Mesodermal cell (in vitro differentiated cells): Measurements from ENCODE around the gene HTRA3.
A peak's percentile ranks its signal among the peaks of the same experiment; 100 is the strongest.

ENCODE experiments used
- H3K27ac ChIP-seq: 2 replicates; pipeline ENCODE4 v1.7.0; 2013; ENCODE audit warnings: mild to moderate bottlenecking, low read depth, low read length, moderate library complexity; ENCODE audit not compliant: severe bottlenecking
- H3K36me3 ChIP-seq: 2 replicates; pipeline ENCODE4 v1.7.1; 2013; ENCODE audit warnings: mild to moderate bottlenecking, low read length, moderate library complexity; ENCODE audit not compliant: control insufficient read depth, insufficient read depth
- H3K4me1 ChIP-seq: one replicate; pipeline ENCODE4 v1.7.1; 2013; ENCODE audit warnings: mild to moderate bottlenecking, low read length; ENCODE audit not compliant: insufficient read depth, control insufficient read depth, poor library complexity, severe bottlenecking
- H3K4me3 ChIP-seq: 2 replicates; pipeline ENCODE4 v1.7.0; 2013; ENCODE audit warnings: low read length, control low read depth, mild to moderate bottlenecking; ENCODE audit not compliant: insufficient read depth, poor library complexity, severe bottlenecking; ENCODE audit errors: extremely low read depth
- H3K9me3 ChIP-seq: 2 replicates; pipeline ENCODE4 v1.7.1; 2013; ENCODE audit warnings: mild to moderate bottlenecking, low read length, moderate library complexity; ENCODE audit not compliant: control insufficient read depth
- WGBS, 2 experiments: methylation state at CpG; one replicate each; pipeline ENCODE4 v1.1.5; 2013; ENCODE audit warnings: missing lambda C conversion rate in 2 of 2; ENCODE audit not compliant: insufficient coverage in 2 of 2; 5-methylcytosine and 5-hydroxymethylcytosine counted together

HTRA3 gene

GRCh38 chr4:8270912-8271815, 1.6 kb downstream of the HTRA3 start:
- Histone ChIP-seq H3K9me3 (no peaks in the 10 kb centered on the region), H3K36me3 (no peaks in the 10 kb centered on the region), H3K4me3 (peak overlapping the region; percentile 8), H3K27ac (no peak overlapping the region), H3K4me1 (peaks cover 44% of the 10 kb centered on the region)
- WGBS, 2 experiments, result 87 to 88% methylated on average over 25 to 27 of the region's 27 CpGs

GRCh38 chr4:8271821-8272220, 2.3 kb downstream of the HTRA3 start:
- H3K9me3 ChIP-seq, result no peaks in the 10 kb centered on the region
- WGBS, 2 experiments, result 97% methylated on average over 10 of the region's 10 CpGs
- no peak overlapping the region for H3K27ac ChIP-seq
- H3K4me3 ChIP-seq, result no peak overlapping the region
- H3K36me3 ChIP-seq, result no peaks in the 10 kb centered on the region
- peaks cover 41% of the 10 kb centered on the region for H3K4me1 ChIP-seq

GRCh38 chr4:8272472-8273428, 3.2 kb downstream of the HTRA3 start:
- peaks cover 39% of the 10 kb centered on the region for H3K4me1 ChIP-seq
- H3K4me3 ChIP-seq, result no peak overlapping the region
- 89 to 90% methylated on average over 26 to 29 of the region's 30 CpGs for WGBS, 2 experiments
- no peak overlapping the region for H3K27ac ChIP-seq
- no peaks in the 10 kb centered on the region for H3K9me3 ChIP-seq
- H3K36me3 ChIP-seq, result no peaks in the 10 kb centered on the region

- 83 to 85% methylated on average over 8 to 11 of the region's 13 CpGs for WGBS, 2 experiments
- Histone ChIP-seq H3K27ac (no peak overlapping the region), H3K4me3 (no peak overlapping the region), H3K4me1 (peaks cover 42% of the 10 kb centered on the region), H3K36me3 (no peaks in the 10 kb centered on the region), H3K9me3 (no peaks in the 10 kb centered on the region)
Observed at GRCh38 chr4:8273450-8273849, 3.9 kb downstream of the HTRA3 start.

- WGBS, 2 experiments, result 95 to 96% methylated on average over 19 to 21 of the region's 21 CpGs
- peak overlapping the region; percentile 37 for H3K27ac ChIP-seq
- no peaks in the 10 kb centered on the region for H3K9me3 ChIP-seq
- H3K4me1 ChIP-seq, result peaks cover 45% of the 10 kb centered on the region
- H3K4me3 ChIP-seq, result no peak overlapping the region
- H3K36me3 ChIP-seq, result no peaks in the 10 kb centered on the region
Observed at GRCh38 chr4:8274066-8274652, 4.6 kb downstream of the HTRA3 start.

- WGBS, 2 experiments, result 79 to 80% methylated on average over 17 to 18 of the region's 19 CpGs
- H3K4me3 ChIP-seq, result no peak overlapping the region
- peaks cover 48% of the 10 kb centered on the region for H3K4me1 ChIP-seq
- H3K27ac ChIP-seq, result peak overlapping the region; percentile 37
- no peaks in the 10 kb centered on the region for H3K9me3 ChIP-seq
- no peaks in the 10 kb centered on the region for H3K36me3 ChIP-seq
Observed at GRCh38 chr4:8274765-8275547, 5.4 kb downstream of the HTRA3 start.

- H3K4me3 ChIP-seq, result no peak overlapping the region
- whole genome bisulfite sequencing, 2 experiments, result 89 to 90% methylated on average over 3 of the region's 4 CpGs
- H3K9me3 ChIP-seq, result no peaks in the 10 kb centered on the region
- H3K4me1 ChIP-seq, result peaks cover 48% of the 10 kb centered on the region
- no peak overlapping the region for H3K27ac ChIP-seq
- no peaks in the 10 kb centered on the region for H3K36me3 ChIP-seq
Observed at GRCh38 chr4:8275548-8275910, 6.0 kb downstream of the HTRA3 start.

- no peak overlapping the region for H3K4me3 ChIP-seq
- 77 to 80% methylated on average over 22 to 23 of the region's 24 CpGs for WGBS, 2 experiments
- H3K4me1 ChIP-seq, result peaks cover 48% of the 10 kb centered on the region
- H3K36me3 ChIP-seq, result no peaks in the 10 kb centered on the region
- no peaks in the 10 kb centered on the region for H3K9me3 ChIP-seq
- H3K27ac ChIP-seq, result no peak overlapping the region
Observed at GRCh38 chr4:8276358-8277240, 7.0 kb downstream of the HTRA3 start.

GRCh38 chr4:8277356-8278008, 7.9 kb downstream of the HTRA3 start:
- Histone ChIP-seq H3K9me3 (no peaks in the 10 kb centered on the region), H3K36me3 (no peaks in the 10 kb centered on the region), H3K4me1 (peaks cover 45% of the 10 kb centered on the region), H3K4me3 (no peak overlapping the region), H3K27ac (no peak overlapping the region)
- 89% methylated on average over 11 of the region's 11 CpGs for WGBS, 2 experiments
